ENCODE results near the gene KRT33A. TPM values are rescaled to one million over a fixed set of nuclear protein-coding genes. Genes with fewer than 3 reads are reported as not detected.

Gene KRT33A
- total RNA-seq, 1 donor from 2014 or later = not detected

DNA sequence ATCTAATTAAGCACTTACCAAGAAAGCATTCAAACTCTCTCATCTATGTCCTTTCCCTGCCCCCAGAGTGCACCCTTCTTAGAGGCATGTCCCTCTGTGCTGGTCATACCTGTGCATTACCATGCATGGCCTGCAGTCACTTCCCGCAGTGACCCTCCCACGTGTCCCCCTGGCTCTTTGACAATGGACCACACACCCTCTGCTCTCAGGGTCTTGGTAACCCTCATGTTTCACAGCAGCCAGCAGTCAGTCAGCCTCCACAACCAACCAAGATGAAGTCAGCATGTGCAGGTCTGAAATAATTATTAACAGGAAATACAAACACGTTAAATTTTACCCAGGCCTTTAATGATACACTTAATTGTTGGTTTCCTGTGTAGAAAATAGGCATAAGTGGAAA, 10.1 kb downstream of the KRT33A start:
- H3K27ac Mint-ChIP-seq (ENCODE audit: unreplicated experiment) = no peak overlapping the region
- H3K9me3 Mint-ChIP-seq (ENCODE audit: unreplicated experiment) = peaks cover 6% of the 10 kb centered on the region
- H3K27me3 Mint-ChIP-seq (ENCODE audit: unreplicated experiment) = no peaks in the 10 kb centered on the region
- peaks cover 7% of the 10 kb centered on the region for H3K36me3 Mint-ChIP-seq (ENCODE audit: low read depth, unreplicated experiment)
- no peak for TF ChIP-seq CTCF (IDR thresholded peaks at IDR 0.05; ENCODE audit: unreplicated experiment)
- DNase-seq (ENCODE audit: low spot score) = no peak
- H3K4me3 Mint-ChIP-seq (ENCODE audit: unreplicated experiment) = no peak overlapping the region
- H3K4me1 Mint-ChIP-seq (ENCODE audit: unreplicated experiment) = peaks cover 5% of the 10 kb centered on the region

GRCh38 chr17:41339571-41340172, 11.0 kb downstream of the KRT33A start:
- peaks cover 7% of the 10 kb centered on the region for H3K36me3 Mint-ChIP-seq (ENCODE audit: low read depth, unreplicated experiment)
- no peak overlapping the region for H3K4me3 Mint-ChIP-seq (ENCODE audit: unreplicated experiment)
- peaks cover 6% of the 10 kb centered on the region for H3K9me3 Mint-ChIP-seq (ENCODE audit: unreplicated experiment)
- H3K27ac Mint-ChIP-seq (ENCODE audit: unreplicated experiment) = no peak overlapping the region
- no peaks in the 10 kb centered on the region for H3K27me3 Mint-ChIP-seq (ENCODE audit: unreplicated experiment)
- peaks cover 5% of the 10 kb centered on the region for H3K4me1 Mint-ChIP-seq (ENCODE audit: unreplicated experiment)
- TF ChIP-seq CTCF (IDR thresholded peaks at IDR 0.05; ENCODE audit: unreplicated experiment) = no peak
- DNase-seq (ENCODE audit: low spot score) = no peak

- Mint-ChIP-seq H3K4me3 (ENCODE audit: unreplicated experiment) (no peak overlapping the region), H3K4me1 (ENCODE audit: unreplicated experiment) (peaks cover 5% of the 10 kb centered on the region), H3K27me3 (ENCODE audit: unreplicated experiment) (peaks cover 3% of the 10 kb centered on the region), H3K36me3 (ENCODE audit: low read depth, unreplicated experiment) (peaks cover 7% of the 10 kb centered on the region), H3K9me3 (ENCODE audit: unreplicated experiment) (peaks cover 6% of the 10 kb centered on the region), H3K27ac (ENCODE audit: unreplicated experiment) (no peak overlapping the region)
- no peak for DNase-seq (ENCODE audit: low spot score)
- TF ChIP-seq CTCF (IDR thresholded peaks at IDR 0.05; ENCODE audit: unreplicated experiment) = no peak
These were observed 11.6 kb downstream of the KRT33A start for GRCh38 chr17:41338961-41339485.

DNA sequence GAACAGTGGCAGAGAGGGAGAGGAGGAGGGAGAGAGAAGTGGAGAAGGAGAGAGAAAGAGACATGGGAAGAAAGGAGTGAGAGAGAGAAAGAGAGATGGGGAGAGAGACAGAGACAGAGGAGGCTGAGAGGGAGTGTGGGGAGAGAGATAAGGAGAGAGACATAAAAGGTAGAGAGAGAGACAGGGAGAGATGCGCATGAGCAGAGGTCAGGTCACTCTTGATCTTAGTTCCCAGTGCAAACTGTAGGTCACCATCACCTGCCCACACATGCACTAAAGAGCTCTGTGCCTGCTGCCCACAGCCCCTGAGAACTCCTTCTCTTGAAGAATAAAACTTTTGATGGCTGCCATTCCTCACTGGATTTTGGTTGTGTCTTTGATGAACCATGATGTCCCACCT, 14.9 kb downstream of the KRT33A start:
- H3K4me1 Mint-ChIP-seq (ENCODE audit: unreplicated experiment) = peaks cover 5% of the 10 kb centered on the region
- H3K27me3 Mint-ChIP-seq (ENCODE audit: unreplicated experiment) = peaks cover 7% of the 10 kb centered on the region
- no peaks in the 10 kb centered on the region for H3K9me3 Mint-ChIP-seq (ENCODE audit: unreplicated experiment)
- no peak overlapping the region for H3K27ac Mint-ChIP-seq (ENCODE audit: unreplicated experiment)
- no peak for DNase-seq (ENCODE audit: low spot score)
- no peak overlapping the region for H3K4me3 Mint-ChIP-seq (ENCODE audit: unreplicated experiment)
- no peak for TF ChIP-seq CTCF (IDR thresholded peaks at IDR 0.05; ENCODE audit: unreplicated experiment)
- H3K36me3 Mint-ChIP-seq (ENCODE audit: low read depth, unreplicated experiment) = no peaks in the 10 kb centered on the region

All from endothelial cell (in vitro differentiated cells).